VCaP (cell line): ENCODE results near the gene TMEM242.
A peak's percentile ranks its signal among the peaks of the same experiment; 100 is the strongest.

ENCODE experiments used
- H3K27ac ChIP-seq: fragments of 450-650 bp; 2 replicates; pipeline ENCODE4 v1.5.1; 2017
- TF ChIP-seq, protein P1 (sequence below): fragments of 450-650 bp; conservative IDR thresholded peaks from 2 replicates; pipeline ENCODE4 v1.5.1; 2017; ENCODE audit warnings: mild to moderate bottlenecking, moderate library complexity

Gene TMEM242

DNA sequence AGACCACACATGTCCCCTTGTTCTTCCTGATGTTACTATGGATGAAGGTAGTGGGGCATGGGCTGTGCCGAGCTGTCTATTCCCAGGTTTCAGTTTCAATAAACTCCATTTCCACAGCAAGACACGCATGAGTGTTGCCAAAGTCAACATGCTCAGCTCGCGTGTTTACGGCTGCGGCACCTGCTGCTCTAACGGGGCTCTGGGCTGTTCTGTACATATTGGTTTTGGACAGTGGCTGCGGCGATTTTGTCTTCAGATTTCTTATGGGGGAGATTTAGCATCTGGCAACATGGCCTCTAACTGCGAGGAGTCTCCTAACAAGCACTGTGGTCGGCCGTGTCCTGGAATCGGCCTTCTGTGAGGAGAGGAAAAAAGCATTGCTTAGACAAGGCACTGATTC is 58.6 kb downstream of the TMEM242 start:
- peak overlapping the region; percentile 74 for H3K27ac ChIP-seq
- TF ChIP-seq, protein P1, sequence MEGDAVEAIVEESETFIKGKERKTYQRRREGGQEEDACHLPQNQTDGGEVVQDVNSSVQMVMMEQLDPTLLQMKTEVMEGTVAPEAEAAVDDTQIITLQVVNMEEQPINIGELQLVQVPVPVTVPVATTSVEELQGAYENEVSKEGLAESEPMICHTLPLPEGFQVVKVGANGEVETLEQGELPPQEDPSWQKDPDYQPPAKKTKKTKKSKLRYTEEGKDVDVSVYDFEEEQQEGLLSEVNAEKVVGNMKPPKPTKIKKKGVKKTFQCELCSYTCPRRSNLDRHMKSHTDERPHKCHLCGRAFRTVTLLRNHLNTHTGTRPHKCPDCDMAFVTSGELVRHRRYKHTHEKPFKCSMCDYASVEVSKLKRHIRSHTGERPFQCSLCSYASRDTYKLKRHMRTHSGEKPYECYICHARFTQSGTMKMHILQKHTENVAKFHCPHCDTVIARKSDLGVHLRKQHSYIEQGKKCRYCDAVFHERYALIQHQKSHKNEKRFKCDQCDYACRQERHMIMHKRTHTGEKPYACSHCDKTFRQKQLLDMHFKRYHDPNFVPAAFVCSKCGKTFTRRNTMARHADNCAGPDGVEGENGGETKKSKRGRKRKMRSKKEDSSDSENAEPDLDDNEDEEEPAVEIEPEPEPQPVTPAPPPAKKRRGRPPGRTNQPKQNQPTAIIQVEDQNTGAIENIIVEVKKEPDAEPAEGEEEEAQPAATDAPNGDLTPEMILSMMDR: no peak

DNA sequence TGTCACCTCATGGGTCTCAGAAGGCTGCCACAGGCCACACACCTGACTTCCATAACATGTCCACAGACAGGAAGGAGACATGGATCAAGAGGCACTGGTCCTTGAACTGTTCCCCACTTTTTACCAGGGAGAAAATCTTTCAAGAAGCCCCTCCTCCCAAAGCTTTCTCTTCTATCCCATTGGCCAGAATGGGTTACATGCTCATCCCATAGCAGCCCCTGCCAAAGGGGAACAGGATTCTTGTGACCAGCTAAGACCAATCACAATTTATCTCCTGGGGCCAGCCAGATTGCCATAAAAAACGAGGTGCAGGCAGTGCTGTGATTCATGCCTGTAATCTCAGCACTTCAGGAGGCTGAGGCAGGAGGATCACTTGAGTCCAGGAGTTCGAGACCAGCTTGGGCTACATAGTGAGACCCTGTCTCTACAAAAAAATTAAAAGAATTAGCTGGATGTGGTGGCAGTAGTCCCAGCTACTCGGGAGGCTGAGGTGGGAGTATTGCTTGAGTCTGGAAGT is 59.4 kb downstream of the TMEM242 start:
- H3K27ac ChIP-seq: peak overlapping the region; percentile 74
- TF ChIP-seq, protein P1: no peak

DNA sequence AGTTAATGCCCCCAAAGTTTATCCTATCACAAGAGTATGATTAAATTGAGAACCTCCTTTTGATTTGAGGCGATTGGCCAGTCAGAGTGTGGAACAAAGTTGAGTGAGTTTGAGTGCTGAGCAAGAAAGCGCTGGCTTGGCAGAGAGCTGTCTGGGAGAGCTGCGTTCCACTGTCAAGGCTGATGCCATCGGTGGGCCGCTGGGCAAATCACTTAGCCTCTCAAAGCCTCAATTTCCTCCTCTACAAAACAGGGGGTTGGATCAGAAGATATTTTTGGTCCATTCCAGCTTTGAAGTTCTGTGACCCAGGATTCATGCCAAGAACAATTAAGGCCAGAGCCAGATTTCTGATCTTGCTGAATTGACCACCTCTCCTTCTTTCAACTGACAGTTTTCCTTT is 60.2 kb downstream of the TMEM242 start:
- TF ChIP-seq, protein P1: no peak
- H3K27ac ChIP-seq: no peak overlapping the region

DNA sequence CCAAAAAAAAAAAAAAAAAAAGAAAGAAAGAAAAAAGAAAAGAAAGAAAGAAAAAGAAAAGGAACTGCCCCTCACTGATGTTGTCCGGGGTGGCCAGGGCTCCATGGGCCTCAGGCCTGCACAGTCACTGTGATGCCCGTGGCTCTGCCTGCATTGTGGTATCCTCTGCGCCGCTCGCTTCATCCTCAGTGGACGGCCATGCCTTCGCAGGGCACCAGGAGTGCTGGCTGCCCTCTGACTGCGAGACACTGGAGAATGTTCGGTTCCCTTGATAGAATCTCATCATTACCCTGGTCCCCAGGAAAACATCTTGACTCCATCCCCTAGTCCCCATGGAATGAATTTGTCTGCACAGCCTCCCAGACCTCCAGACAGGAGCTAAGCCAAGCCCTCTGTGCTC is 61.7 kb downstream of the TMEM242 start:
- TF ChIP-seq, protein P1: no peak
- H3K27ac ChIP-seq: no peak overlapping the region

DNA sequence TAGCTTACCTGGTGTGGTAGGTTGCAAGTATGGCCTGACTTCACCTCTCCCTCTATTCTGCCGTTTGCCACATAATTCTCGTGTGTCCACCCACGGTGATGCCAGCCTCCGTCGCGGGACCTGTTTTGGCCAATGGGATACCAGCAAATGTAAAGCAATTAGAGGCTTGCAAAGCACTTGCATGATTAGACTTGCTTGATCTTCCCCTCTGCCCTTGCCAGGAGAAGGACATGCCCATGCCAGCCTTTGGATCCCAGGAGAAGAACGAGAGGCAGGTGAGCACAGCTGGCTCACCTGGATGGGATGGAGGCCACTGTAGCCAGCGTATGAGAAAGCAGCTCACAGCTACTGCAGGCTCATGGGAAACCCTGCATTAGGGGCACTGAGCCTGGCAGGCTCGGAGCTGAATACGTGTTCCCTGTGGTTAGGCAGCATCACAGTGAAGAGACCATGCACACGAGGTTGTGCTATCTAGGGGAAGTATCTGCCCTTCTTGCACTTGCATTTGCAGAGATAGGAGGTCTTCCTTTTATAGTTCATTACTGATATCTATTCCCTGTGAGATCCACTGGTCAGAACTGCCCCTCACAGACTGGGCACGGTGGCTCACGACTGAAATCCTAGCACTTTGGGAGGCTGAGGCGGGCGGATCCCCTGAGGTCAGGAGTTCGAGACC is 62.4 kb downstream of the TMEM242 start:
- TF ChIP-seq, protein P1: no peak
- H3K27ac ChIP-seq: no peak overlapping the region

DNA sequence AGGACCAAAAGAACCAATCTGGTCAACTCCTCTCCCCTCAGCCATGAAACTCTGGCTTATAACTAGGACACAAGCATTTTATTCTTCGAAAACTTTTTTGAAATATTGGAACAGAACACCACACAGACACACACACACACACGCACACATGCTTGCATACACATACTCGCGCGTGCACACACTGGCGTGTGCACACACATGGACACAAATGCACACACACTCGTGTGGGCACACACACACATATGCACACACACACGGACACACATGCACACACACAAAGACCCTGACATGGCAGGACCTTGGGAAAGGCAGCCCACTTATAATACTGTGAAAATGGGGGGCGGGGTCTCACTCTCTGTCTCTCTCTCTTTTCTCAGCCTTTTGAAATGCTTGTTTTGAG is 63.9 kb downstream of the TMEM242 start:
- H3K27ac ChIP-seq: no peak overlapping the region
- TF ChIP-seq, protein P1: no peak

DNA sequence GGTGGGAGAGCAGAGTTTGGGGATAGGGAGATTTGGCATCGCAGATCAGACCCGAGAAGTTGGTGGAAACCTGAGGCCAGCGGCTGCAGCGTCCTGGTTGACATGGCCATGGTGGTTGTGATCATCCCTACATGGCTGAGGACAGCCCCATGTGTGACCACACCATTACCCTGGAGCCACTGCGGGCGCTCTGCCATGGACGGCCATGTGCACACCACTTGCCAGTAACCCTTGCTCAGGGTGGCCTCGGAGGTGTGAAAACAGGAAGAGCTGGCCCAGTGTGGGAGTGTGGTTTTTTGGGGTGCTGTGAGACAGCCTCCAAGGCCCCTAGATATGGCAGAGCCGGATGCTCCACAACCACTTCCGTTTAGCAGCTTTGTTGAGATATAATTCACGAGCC is 64.4 kb downstream of the TMEM242 start:
- TF ChIP-seq, protein P1: no peak

More for the DNA sequence above, 64.4 kb downstream of the TMEM242 start:
- H3K27ac ChIP-seq: no peak overlapping the region
